Esophagus muscularis mucosa (tissue), 4 donors: ENCODE measurements around the gene APP.

ENCODE experiments used
- EP300 ChIP-seq: sonication (generic); formaldehyde crosslinking; IDR thresholded peaks from one replicate; pipeline ENCODE4 v1.6.1; 2017; ENCODE audit warnings: antibody characterized with exemption
- POLR2A ChIP-seq: fragments of 450-650 bp; IDR thresholded peaks from one replicate; pipeline ENCODE4 v1.6.1; 2017; ENCODE audit warnings: antibody characterized with exemption, moderate library complexity, mild to moderate bottlenecking, low read depth
- POLR2AphosphoS5 ChIP-seq, 2 donors: sonication (generic); formaldehyde crosslinking; IDR thresholded peaks; one replicate each; pipeline ENCODE4 v1.6.1; 2017; ENCODE audit warnings: antibody characterized with exemption in 2 of 2
- TF ChIP-seq, protein P1 (sequence below), 3 experiments: fragments of 200-600 bp in 2 of 3; fragments of 450-650 bp in 1 of 3; sonication (generic) in 2 of 3; IDR thresholded peaks; one replicate each; pipeline ENCODE4 v1.5.1; 2017 to 2019; ENCODE audit warnings: antibody characterized with exemption in 3 of 3, mild to moderate bottlenecking in 2 of 3, moderate library complexity in 1 of 3

DNA sequence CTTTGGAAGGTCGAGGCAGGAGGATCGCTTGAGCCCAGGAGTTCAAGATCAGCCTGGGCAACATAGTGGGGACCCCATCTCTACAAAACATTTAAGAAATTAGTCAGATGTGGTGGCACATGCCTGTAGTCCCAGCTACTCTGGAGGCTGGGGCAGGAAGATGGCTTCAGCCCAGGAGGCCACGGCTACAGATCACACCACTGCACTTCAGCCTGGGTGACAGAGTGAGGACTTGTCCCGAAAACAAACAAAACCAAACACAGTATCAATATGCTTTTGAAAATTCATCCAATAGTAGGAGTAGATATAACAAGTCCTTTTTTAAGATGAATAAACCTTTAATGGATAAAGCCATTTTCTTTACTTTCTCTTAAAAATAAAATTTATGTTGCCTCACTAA is 8.5 kb downstream of the APP start:
- TF ChIP-seq, protein P1, sequence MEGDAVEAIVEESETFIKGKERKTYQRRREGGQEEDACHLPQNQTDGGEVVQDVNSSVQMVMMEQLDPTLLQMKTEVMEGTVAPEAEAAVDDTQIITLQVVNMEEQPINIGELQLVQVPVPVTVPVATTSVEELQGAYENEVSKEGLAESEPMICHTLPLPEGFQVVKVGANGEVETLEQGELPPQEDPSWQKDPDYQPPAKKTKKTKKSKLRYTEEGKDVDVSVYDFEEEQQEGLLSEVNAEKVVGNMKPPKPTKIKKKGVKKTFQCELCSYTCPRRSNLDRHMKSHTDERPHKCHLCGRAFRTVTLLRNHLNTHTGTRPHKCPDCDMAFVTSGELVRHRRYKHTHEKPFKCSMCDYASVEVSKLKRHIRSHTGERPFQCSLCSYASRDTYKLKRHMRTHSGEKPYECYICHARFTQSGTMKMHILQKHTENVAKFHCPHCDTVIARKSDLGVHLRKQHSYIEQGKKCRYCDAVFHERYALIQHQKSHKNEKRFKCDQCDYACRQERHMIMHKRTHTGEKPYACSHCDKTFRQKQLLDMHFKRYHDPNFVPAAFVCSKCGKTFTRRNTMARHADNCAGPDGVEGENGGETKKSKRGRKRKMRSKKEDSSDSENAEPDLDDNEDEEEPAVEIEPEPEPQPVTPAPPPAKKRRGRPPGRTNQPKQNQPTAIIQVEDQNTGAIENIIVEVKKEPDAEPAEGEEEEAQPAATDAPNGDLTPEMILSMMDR (IDR thresholded peaks at IDR 0.05) = no peak
- TF ChIP-seq POLR2A (no peak), POLR2AphosphoS5 (IDR thresholded peaks at IDR 0.05) (no peak), EP300 (no peak)
